ENCODE measurements around the gene GALNT2.

The GALNT2 gene

GRCh38 chr1:230149751-230150584 is 82.9 kb downstream of the GALNT2 start:
- no peak for DNase-seq

GRCh38 chr1:230150615-230151014 is 83.6 kb downstream of the GALNT2 start:
- no peak for DNase-seq

- no peak for DNase-seq
These were observed 85.0 kb downstream of the GALNT2 start for GRCh38 chr1:230151924-230152468.

- no peak for DNase-seq
These were observed 86.0 kb downstream of the GALNT2 start for GRCh38 chr1:230152999-230153398.

GRCh38 chr1:230153641-230154296 is 86.7 kb downstream of the GALNT2 start:
- no peak for DNase-seq

- no peak for DNase-seq
These were observed 88.0 kb downstream of the GALNT2 start for GRCh38 chr1:230155021-230155420.

GRCh38 chr1:230156068-230156467 is 89.0 kb downstream of the GALNT2 start:
- no peak for DNase-seq

GRCh38 chr1:230156536-230156935 is 89.5 kb downstream of the GALNT2 start:
- no peak for DNase-seq

- DNase-seq = no peak
These were observed 90.7 kb downstream of the GALNT2 start for GRCh38 chr1:230157420-230158390.

GRCh38 chr1:230158415-230159291 is 91.6 kb downstream of the GALNT2 start:
- DNase-seq = no peak

- DNase-seq = no peak
These were observed 92.5 kb downstream of the GALNT2 start for GRCh38 chr1:230159580-230159979.

- DNase-seq = no peak
These were observed 94.1 kb downstream of the GALNT2 start for GRCh38 chr1:230160957-230161771.

GRCh38 chr1:230163205-230163604 is 96.2 kb downstream of the GALNT2 start:
- DNase-seq = no peak

GRCh38 chr1:230163719-230164118 is 96.7 kb downstream of the GALNT2 start:
- no peak for DNase-seq

- no peak for DNase-seq
These were observed 98.5 kb downstream of the GALNT2 start for GRCh38 chr1:230165536-230165935.

- no peak for DNase-seq
These were observed 99.5 kb downstream of the GALNT2 start for GRCh38 chr1:230166366-230167132.

GRCh38 chr1:230167419-230167852 is 100.4 kb downstream of the GALNT2 start:
- DNase-seq = peak; percentile 4

- DNase-seq = no peak
These were observed 102.6 kb downstream of the GALNT2 start for GRCh38 chr1:230169454-230170152.

GRCh38 chr1:230170153-230170547 is 103.1 kb downstream of the GALNT2 start:
- no peak for DNase-seq
